ENCODE measurements around the gene FOCAD. TPM values are rescaled to one million over a fixed set of nuclear protein-coding genes. Genes with fewer than 3 reads are reported as not detected.

Gene FOCAD
- total RNA-seq, 2 donors from 2014 or later: 51.6 to 56.8 TPM

- 94 to 100% methylated on average over 1 to 3 of the region's 3 CpGs for WGBS, 2 experiments (ENCODE audit: insufficient coverage in 1 of 2, insufficient read length in 1 of 2)
These were observed 147.0 kb downstream of the FOCAD start for GRCh38 chr9:20831028-20831427.

GRCh38 chr9:20832775-20833174 is 148.7 kb downstream of the FOCAD start:
- no peak overlapping the region for H3K4me3 ChIP-seq (ENCODE audit: low read length)
- peaks cover 15% of the 10 kb centered on the region for H3K36me3 ChIP-seq (ENCODE audit: control insufficient read depth, insufficient read depth, low read length)
- Mint-ChIP-seq H3K9me3 (peaks cover 3% of the 10 kb centered on the region), H3K27ac (no peak overlapping the region), H3K4me1 (peaks cover 9% of the 10 kb centered on the region), H3K36me3 (ENCODE audit: low read depth) (peaks cover 24% of the 10 kb centered on the region), H3K27me3 (ENCODE audit: insufficient read depth) (no peaks in the 10 kb centered on the region), H3K4me3 (no peak overlapping the region)
- WGBS, 2 experiments (ENCODE audit: insufficient coverage in 1 of 2, insufficient read length in 1 of 2): 88% methylated on average over 2 of the region's 2 CpGs; no CpG with 5 or more reads in 1 of the 2 experiments
- no peak overlapping the region for H3K9ac ChIP-seq (ENCODE audit: extremely low read depth, low read length, poor library complexity, severe bottlenecking)
- no peaks in the 10 kb centered on the region for H3K9me3 ChIP-seq (ENCODE audit: control insufficient read depth, low read length)
- no peak for DNase-seq
- no peak for TF ChIP-seq CTCF (conservative IDR thresholded peaks at IDR 0.05)
- H3K4me1 ChIP-seq (ENCODE audit: control insufficient read depth, insufficient read depth, low read length): no peaks in the 10 kb centered on the region
- H3K27me3 ChIP-seq (ENCODE audit: control insufficient read depth, insufficient read depth, low read length, poor library complexity, severe bottlenecking): no peaks in the 10 kb centered on the region
- no peak overlapping the region for H3K27ac ChIP-seq (ENCODE audit: low read depth, low read length)

More at GRCh38 chr9:20831028-20831427, 147.0 kb downstream of the FOCAD start:
- H3K27me3 ChIP-seq (ENCODE audit: control insufficient read depth, insufficient read depth, low read length, poor library complexity, severe bottlenecking): no peaks in the 10 kb centered on the region
- H3K4me1 Mint-ChIP-seq: peaks cover 9% of the 10 kb centered on the region
- no peaks in the 10 kb centered on the region for H3K9me3 ChIP-seq (ENCODE audit: control insufficient read depth, low read length)
- no peak overlapping the region for H3K27ac Mint-ChIP-seq
- H3K27me3 Mint-ChIP-seq (ENCODE audit: insufficient read depth): no peaks in the 10 kb centered on the region
- H3K9ac ChIP-seq (ENCODE audit: extremely low read depth, low read length, poor library complexity, severe bottlenecking): no peak overlapping the region
- peaks cover 20% of the 10 kb centered on the region for H3K36me3 ChIP-seq (ENCODE audit: control insufficient read depth, insufficient read depth, low read length)
- H3K36me3 Mint-ChIP-seq (ENCODE audit: low read depth): peaks cover 32% of the 10 kb centered on the region
- no peak overlapping the region for H3K4me3 Mint-ChIP-seq
- TF ChIP-seq CTCF (conservative IDR thresholded peaks at IDR 0.05): no peak
- H3K4me3 ChIP-seq (ENCODE audit: low read length): no peak overlapping the region
- H3K27ac ChIP-seq (ENCODE audit: low read depth, low read length): no peak overlapping the region
- DNase-seq: no peak
- H3K9me3 Mint-ChIP-seq: peaks cover 3% of the 10 kb centered on the region
- no peaks in the 10 kb centered on the region for H3K4me1 ChIP-seq (ENCODE audit: control insufficient read depth, insufficient read depth, low read length)

- Mint-ChIP-seq H3K9me3 (no peaks in the 10 kb centered on the region), H3K27me3 (ENCODE audit: insufficient read depth) (no peaks in the 10 kb centered on the region), H3K36me3 (ENCODE audit: low read depth) (peaks cover 20% of the 10 kb centered on the region), H3K4me1 (peaks cover 9% of the 10 kb centered on the region), H3K27ac (peak overlapping the region; percentile 1), H3K4me3 (no peak overlapping the region)
- Histone ChIP-seq H3K27me3 (ENCODE audit: control insufficient read depth, insufficient read depth, low read length, poor library complexity, severe bottlenecking) (no peaks in the 10 kb centered on the region), H3K36me3 (ENCODE audit: control insufficient read depth, insufficient read depth, low read length) (peaks cover 9% of the 10 kb centered on the region), H3K4me1 (ENCODE audit: control insufficient read depth, insufficient read depth, low read length) (no peaks in the 10 kb centered on the region), H3K4me3 (ENCODE audit: low read length) (no peak overlapping the region), H3K27ac (ENCODE audit: low read depth, low read length) (peak overlapping the region; percentile 18), H3K9ac (ENCODE audit: extremely low read depth, low read length, poor library complexity, severe bottlenecking) (no peak overlapping the region), H3K9me3 (ENCODE audit: control insufficient read depth, low read length) (no peaks in the 10 kb centered on the region)
- no peak for TF ChIP-seq CTCF (conservative IDR thresholded peaks at IDR 0.05)
- WGBS, 2 experiments (ENCODE audit: insufficient coverage in 1 of 2, insufficient read length in 1 of 2): 76 to 84% methylated on average over 3 to 6 of the region's 6 CpGs
- no peak for DNase-seq
These were observed 151.6 kb downstream of the FOCAD start for GRCh38 chr9:20835377-20836286.
